PFSK-1 (cell line): ENCODE data around the gene NUDT21.

Source experiments
- FOXP2 ChIP-seq: optimal IDR thresholded peaks from 2 replicates; pipeline ENCODE3; 2011; ENCODE audit warnings: borderline replicate concordance, control low read depth, inconsistent platforms; ENCODE audit not compliant: insufficient read depth; ENCODE audit errors: extremely low read length, extremely low read depth
- POLR2AphosphoS5 ChIP-seq: IDR thresholded peaks from 2 replicates; pipeline ENCODE4 v1.6.1; 2012; ENCODE audit warnings: low read depth, mild to moderate bottlenecking, control low read depth, low read length, moderate library complexity
- SIN3A ChIP-seq: IDR thresholded peaks from 2 replicates; pipeline ENCODE4 v1.6.1; 2012; ENCODE audit warnings: mild to moderate bottlenecking, low read length, moderate library complexity, borderline replicate concordance; ENCODE audit not compliant: insufficient read depth
- TAF1 ChIP-seq: IDR thresholded peaks from 2 replicates; pipeline ENCODE4 v1.6.1; 2012; ENCODE audit warnings: low read length, control low read depth, borderline replicate concordance; ENCODE audit not compliant: insufficient read depth
- TF ChIP-seq, protein P1 (sequence below), 2 experiments: IDR thresholded peaks; 2 replicates each; pipeline versions ENCODE4 v1.6.1 to v1.8.0; 2011 to 2012; ENCODE audit warnings: low read depth in 2 of 2, low read length in 2 of 2, control low read depth in 1 of 2, inconsistent platforms in 1 of 2, mild to moderate bottlenecking in 1 of 2, moderate library complexity in 1 of 2; ENCODE audit not compliant: insufficient read depth in 1 of 2

DNA sequence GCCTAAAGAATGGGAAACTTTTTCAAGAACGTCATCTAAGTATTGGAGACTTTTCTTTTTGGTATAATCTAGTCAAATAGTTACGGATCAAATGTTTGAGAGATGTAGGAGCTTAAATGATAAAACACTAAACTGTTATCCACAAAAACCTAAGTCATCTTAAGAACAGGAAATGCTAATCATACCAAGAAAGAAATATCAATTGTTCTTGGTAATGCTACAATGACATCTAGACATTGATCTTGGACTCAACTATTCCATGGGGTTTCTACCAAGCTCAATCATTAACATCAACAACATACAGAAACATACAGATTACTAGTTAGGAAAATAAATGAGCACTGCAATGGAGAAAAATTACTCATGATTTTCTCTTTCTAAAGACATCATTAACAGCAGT lies 3.8 kb downstream of the NUDT21 start:
- TF ChIP-seq SIN3A: no peak
- TF ChIP-seq TAF1: no peak
- no peak for TF ChIP-seq POLR2AphosphoS5
- TF ChIP-seq FOXP2: no peak
- TF ChIP-seq, protein P1, sequence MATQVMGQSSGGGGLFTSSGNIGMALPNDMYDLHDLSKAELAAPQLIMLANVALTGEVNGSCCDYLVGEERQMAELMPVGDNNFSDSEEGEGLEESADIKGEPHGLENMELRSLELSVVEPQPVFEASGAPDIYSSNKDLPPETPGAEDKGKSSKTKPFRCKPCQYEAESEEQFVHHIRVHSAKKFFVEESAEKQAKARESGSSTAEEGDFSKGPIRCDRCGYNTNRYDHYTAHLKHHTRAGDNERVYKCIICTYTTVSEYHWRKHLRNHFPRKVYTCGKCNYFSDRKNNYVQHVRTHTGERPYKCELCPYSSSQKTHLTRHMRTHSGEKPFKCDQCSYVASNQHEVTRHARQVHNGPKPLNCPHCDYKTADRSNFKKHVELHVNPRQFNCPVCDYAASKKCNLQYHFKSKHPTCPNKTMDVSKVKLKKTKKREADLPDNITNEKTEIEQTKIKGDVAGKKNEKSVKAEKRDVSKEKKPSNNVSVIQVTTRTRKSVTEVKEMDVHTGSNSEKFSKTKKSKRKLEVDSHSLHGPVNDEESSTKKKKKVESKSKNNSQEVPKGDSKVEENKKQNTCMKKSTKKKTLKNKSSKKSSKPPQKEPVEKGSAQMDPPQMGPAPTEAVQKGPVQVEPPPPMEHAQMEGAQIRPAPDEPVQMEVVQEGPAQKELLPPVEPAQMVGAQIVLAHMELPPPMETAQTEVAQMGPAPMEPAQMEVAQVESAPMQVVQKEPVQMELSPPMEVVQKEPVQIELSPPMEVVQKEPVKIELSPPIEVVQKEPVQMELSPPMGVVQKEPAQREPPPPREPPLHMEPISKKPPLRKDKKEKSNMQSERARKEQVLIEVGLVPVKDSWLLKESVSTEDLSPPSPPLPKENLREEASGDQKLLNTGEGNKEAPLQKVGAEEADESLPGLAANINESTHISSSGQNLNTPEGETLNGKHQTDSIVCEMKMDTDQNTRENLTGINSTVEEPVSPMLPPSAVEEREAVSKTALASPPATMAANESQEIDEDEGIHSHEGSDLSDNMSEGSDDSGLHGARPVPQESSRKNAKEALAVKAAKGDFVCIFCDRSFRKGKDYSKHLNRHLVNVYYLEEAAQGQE (IDR thresholded peaks at IDR 0.05; ENCODE audit: insufficient read depth in 1 of 2, low read depth in 2 of 2, low read length in 2 of 2): no peak
